CD8-positive, alpha-beta memory T cell (primary cell): ENCODE results near the gene LHFPL6. TPM values are rescaled to one million over a fixed set of nuclear protein-coding genes. Genes with fewer than 3 reads are reported as not detected.

Experiments
- CTCF ChIA-PET: fragments of 350-600 bp; sonication (Branson Sonifier 250); formaldehyde crosslinking; loops from one replicate; lab custom pipeline; 2021; ENCODE audit warnings: antibody characterized with exemption; lab: Charles Lee
- POLR2A ChIA-PET: fragments of 350-600 bp; sonication (Branson Sonifier 250); formaldehyde crosslinking; loops from one replicate; lab custom pipeline; 2021; ENCODE audit warnings: antibody characterized with exemption; lab: Charles Lee
- DNase-seq, 5 donors: peaks; one replicate each; pipeline versions ENCODE4 v3.0.0 to v3.0.0-alpha.2; 2020 to 2022; ENCODE audit warnings: mixed read lengths in 1 of 5
- H3K27ac ChIP-seq: one replicate; pipeline ENCODE4 v1.7.0; 2013; ENCODE audit warnings: low read depth, mild to moderate bottlenecking, low read length, moderate library complexity
- H3K27me3 ChIP-seq: 2 replicates; pipeline ENCODE4 v1.7.0; 2013; ENCODE audit warnings: low read length, mild to moderate bottlenecking; ENCODE audit not compliant: insufficient read depth, poor library complexity, severe bottlenecking
- H3K36me3 ChIP-seq: 2 replicates; pipeline ENCODE4 v1.7.0; 2013; ENCODE audit warnings: mild to moderate bottlenecking, low read length, moderate library complexity; ENCODE audit not compliant: insufficient read depth
- H3K4me1 ChIP-seq: 2 replicates; pipeline ENCODE4 v1.7.0; 2013; ENCODE audit warnings: mild to moderate bottlenecking, low read length, moderate library complexity; ENCODE audit not compliant: insufficient read depth
- H3K4me3 ChIP-seq: 2 replicates; pipeline ENCODE4 v1.7.0; 2013; ENCODE audit warnings: mild to moderate bottlenecking, low read length
- H3K9me3 ChIP-seq: 2 replicates; pipeline ENCODE4 v1.7.0; 2013; ENCODE audit warnings: mild to moderate bottlenecking, low read length
- H3K27ac Mint-ChIP-seq, 8 donors: one replicate each; pipeline ENCODE4 v1.8.0; 2020 to 2021; ENCODE audit warnings: mixed read lengths in 8 of 8, mild to moderate bottlenecking in 6 of 8, inconsistent platforms in 3 of 8, moderate library complexity in 3 of 8
- H3K27me3 Mint-ChIP-seq, 2 donors: one replicate each; pipeline ENCODE4 v1.8.0; 2020 to 2021; ENCODE audit warnings: mixed read lengths in 2 of 2, mild to moderate bottlenecking in 1 of 2, moderate library complexity in 1 of 2
- H3K36me3 Mint-ChIP-seq, 3 donors: one replicate each; pipeline ENCODE4 v1.8.0; 2020 to 2021; ENCODE audit warnings: mixed read lengths in 3 of 3, inconsistent platforms in 1 of 3, mild to moderate bottlenecking in 1 of 3
- H3K4me1 Mint-ChIP-seq, 3 donors: one replicate each; pipeline ENCODE4 v1.8.0; 2020 to 2021; ENCODE audit warnings: mixed read lengths in 3 of 3, inconsistent platforms in 1 of 3, mild to moderate bottlenecking in 1 of 3
- H3K4me3 Mint-ChIP-seq, 7 donors: one replicate each; pipeline ENCODE4 v1.8.0; 2020 to 2021; ENCODE audit warnings: mixed read lengths in 7 of 7, mild to moderate bottlenecking in 6 of 7, moderate library complexity in 4 of 7, inconsistent platforms in 2 of 7
- H3K9me3 Mint-ChIP-seq, 5 donors: one replicate each; pipeline ENCODE4 v1.8.0; 2020 to 2022; ENCODE audit warnings: mixed read lengths in 5 of 5, mild to moderate bottlenecking in 3 of 5, moderate library complexity in 2 of 5, inconsistent platforms in 1 of 5
- polyA plus RNA-seq: library from polyadenylated mRNA; unstranded; fragments of 300-500 nt; fragmentation: Illumina TruSeq; gene quantifications from one replicate; pipeline ENCODE4 v1.2.3, GENCODE V29; 2021
- total RNA-seq, 2 experiments: library from RNA; stranded (reverse); gene quantifications; one replicate each; pipeline ENCODE4 v1.2.3, GENCODE V29; 2021

Gene LHFPL6
- total and polyA plus RNA-seq, 3 experiments from 2014 or later = 5.9 to 6.4 TPM; not detected in 1

GRCh38 chr13:39486758-39487157, 116.2 kb downstream of the LHFPL6 start:
- H3K36me3 Mint-ChIP-seq = no peaks in the 10 kb centered on the region
- no peak overlapping the region for H3K4me3 ChIP-seq
- DNase-seq = no peak
- no peaks in the 10 kb centered on the region for H3K4me1 Mint-ChIP-seq
- H3K4me3 Mint-ChIP-seq = no peak overlapping the region
- ChIA-PET CTCF (no interaction called here), POLR2A (no interaction called here)
- H3K27me3 ChIP-seq = peaks cover 3% of the 10 kb centered on the region
- no peaks in the 10 kb centered on the region for H3K4me1 ChIP-seq
- peaks cover 0 to 6% of the 10 kb centered on the region in 2 donors for H3K27me3 Mint-ChIP-seq
- no peak overlapping the region for H3K27ac Mint-ChIP-seq
- H3K9me3 Mint-ChIP-seq = peaks cover 0 to 2% (median 0%) of the 10 kb centered on the region in 5 donors
- no peaks in the 10 kb centered on the region for H3K36me3 ChIP-seq
- H3K9me3 ChIP-seq = no peaks in the 10 kb centered on the region
- H3K27ac ChIP-seq = no peak overlapping the region

GRCh38 chr13:39485314-39485700, 117.7 kb downstream of the LHFPL6 start:
- Histone ChIP-seq H3K9me3 (no peaks in the 10 kb centered on the region), H3K4me1 (no peaks in the 10 kb centered on the region), H3K4me3 (no peak overlapping the region), H3K36me3 (no peaks in the 10 kb centered on the region), H3K27me3 (peaks cover 3% of the 10 kb centered on the region), H3K27ac (no peak overlapping the region)
- Mint-ChIP-seq H3K27me3 (peaks cover 0 to 9% of the 10 kb centered on the region in 2 donors), H3K4me3 (no peak overlapping the region), H3K4me1 (no peaks in the 10 kb centered on the region), H3K27ac (no peak overlapping the region), H3K36me3 (no peaks in the 10 kb centered on the region), H3K9me3 (peaks cover 0 to 2% (median 0%) of the 10 kb centered on the region in 5 donors)
- no peak for DNase-seq
- CTCF ChIA-PET = no interaction called here
- POLR2A ChIA-PET = no interaction called here

- H3K9me3 ChIP-seq = no peaks in the 10 kb centered on the region
- POLR2A ChIA-PET = no interaction called here
- Mint-ChIP-seq H3K4me3 (no peak overlapping the region), H3K27ac (no peak overlapping the region), H3K4me1 (no peaks in the 10 kb centered on the region), H3K27me3 (peaks cover 0 to 9% of the 10 kb centered on the region in 2 donors), H3K36me3 (no peaks in the 10 kb centered on the region), H3K9me3 (peaks cover 0 to 2% (median 0%) of the 10 kb centered on the region in 5 donors)
- peaks cover 3% of the 10 kb centered on the region for H3K27me3 ChIP-seq
- H3K27ac ChIP-seq = no peak overlapping the region
- CTCF ChIA-PET = no interaction called here
- H3K36me3 ChIP-seq = no peaks in the 10 kb centered on the region
- DNase-seq = no peak
- H3K4me1 ChIP-seq = no peaks in the 10 kb centered on the region
- H3K4me3 ChIP-seq = no peak overlapping the region
Observed at GRCh38 chr13:39484506-39485313, 118.3 kb downstream of the LHFPL6 start.

GRCh38 chr13:39483326-39483725, 119.7 kb downstream of the LHFPL6 start:
- Mint-ChIP-seq H3K9me3 (peaks cover 0 to 2% (median 0%) of the 10 kb centered on the region in 5 donors), H3K27me3 (peaks cover 0 to 9% of the 10 kb centered on the region in 2 donors), H3K4me3 (no peak overlapping the region), H3K27ac (no peak overlapping the region), H3K4me1 (no peaks in the 10 kb centered on the region), H3K36me3 (no peaks in the 10 kb centered on the region)
- Histone ChIP-seq H3K27ac (no peak overlapping the region), H3K9me3 (no peaks in the 10 kb centered on the region), H3K36me3 (no peaks in the 10 kb centered on the region), H3K4me3 (no peak overlapping the region), H3K4me1 (no peaks in the 10 kb centered on the region), H3K27me3 (peaks cover 3% of the 10 kb centered on the region)
- ChIA-PET POLR2A (no interaction called here), CTCF (no interaction called here)
- DNase-seq = no peak

GRCh38 chr13:39481491-39481890, 121.5 kb downstream of the LHFPL6 start:
- POLR2A ChIA-PET = no interaction called here
- no peaks in the 10 kb centered on the region for H3K36me3 ChIP-seq
- DNase-seq = no peak
- CTCF ChIA-PET = no interaction called here
- H3K4me1 ChIP-seq = no peaks in the 10 kb centered on the region
- no peaks in the 10 kb centered on the region for H3K4me1 Mint-ChIP-seq
- no peaks in the 10 kb centered on the region for H3K27me3 ChIP-seq
- peaks cover 0 to 5% of the 10 kb centered on the region in 2 donors for H3K27me3 Mint-ChIP-seq
- peaks cover 0 to 2% (median 0%) of the 10 kb centered on the region in 5 donors for H3K9me3 Mint-ChIP-seq
- no peaks in the 10 kb centered on the region for H3K36me3 Mint-ChIP-seq
- no peak overlapping the region for H3K27ac ChIP-seq
- H3K9me3 ChIP-seq = no peaks in the 10 kb centered on the region
- H3K4me3 Mint-ChIP-seq = no peak overlapping the region
- H3K4me3 ChIP-seq = no peak overlapping the region
- H3K27ac Mint-ChIP-seq = no peak overlapping the region

GRCh38 chr13:39474600-39474999, 128.4 kb downstream of the LHFPL6 start:
- no peaks in the 10 kb centered on the region for H3K4me1 Mint-ChIP-seq
- H3K27me3 Mint-ChIP-seq = peaks cover 2 to 16% of the 10 kb centered on the region in 2 donors
- H3K4me3 Mint-ChIP-seq = no peak overlapping the region
- DNase-seq = no peak
- Histone ChIP-seq H3K27ac (no peak overlapping the region), H3K27me3 (no peaks in the 10 kb centered on the region), H3K36me3 (no peaks in the 10 kb centered on the region), H3K9me3 (no peaks in the 10 kb centered on the region), H3K4me1 (no peaks in the 10 kb centered on the region), H3K4me3 (no peak overlapping the region)
- CTCF ChIA-PET = no interaction called here
- no peaks in the 10 kb centered on the region for H3K9me3 Mint-ChIP-seq
- H3K36me3 Mint-ChIP-seq = no peaks in the 10 kb centered on the region
- POLR2A ChIA-PET = no interaction called here
- peak overlapping the region in 1 of 8 donors; percentile 75 for H3K27ac Mint-ChIP-seq

GRCh38 chr13:39469676-39470075, 133.3 kb downstream of the LHFPL6 start:
- no peak overlapping the region for H3K4me3 ChIP-seq
- H3K27ac ChIP-seq = no peak overlapping the region
- H3K27me3 ChIP-seq = no peaks in the 10 kb centered on the region
- Mint-ChIP-seq H3K27ac (peak overlapping the region in 1 of 8 donors; percentile 32), H3K9me3 (no peaks in the 10 kb centered on the region), H3K4me1 (no peaks in the 10 kb centered on the region), H3K27me3 (peaks cover 6 to 24% of the 10 kb centered on the region in 2 donors), H3K4me3 (no peak overlapping the region), H3K36me3 (no peaks in the 10 kb centered on the region)
- H3K9me3 ChIP-seq = no peaks in the 10 kb centered on the region
- H3K36me3 ChIP-seq = no peaks in the 10 kb centered on the region
- ChIA-PET POLR2A (no interaction called here), CTCF (no interaction called here)
- H3K4me1 ChIP-seq = no peaks in the 10 kb centered on the region
- DNase-seq = no peak

- Mint-ChIP-seq H3K4me3 (no peak overlapping the region), H3K36me3 (no peaks in the 10 kb centered on the region), H3K27me3 (peaks cover 6 to 22% of the 10 kb centered on the region in 2 donors), H3K9me3 (no peaks in the 10 kb centered on the region), H3K4me1 (no peaks in the 10 kb centered on the region), H3K27ac (no peak overlapping the region)
- DNase-seq = no peak
- ChIA-PET POLR2A (no interaction called here), CTCF (no interaction called here)
- no peaks in the 10 kb centered on the region for H3K27me3 ChIP-seq
- no peaks in the 10 kb centered on the region for H3K36me3 ChIP-seq
- no peak overlapping the region for H3K4me3 ChIP-seq
- H3K9me3 ChIP-seq = no peaks in the 10 kb centered on the region
- no peak overlapping the region for H3K27ac ChIP-seq
- H3K4me1 ChIP-seq = no peaks in the 10 kb centered on the region
Observed at GRCh38 chr13:39468306-39468705, 134.7 kb downstream of the LHFPL6 start.
